Brain pericyte (primary cell): ENCODE results near the gene TSTD2.
"Not testable (repeated sequence)": the region's sequence is repeated elsewhere in the genome, so short reads cannot be mapped to it uniquely, and the experiment has no call there.

Experiments used
- DNase-seq: peaks from one replicate; pipeline ENCODE4 v3.0.0-alpha.2; 2012; ENCODE audit warnings: low read depth, low spot score

The TSTD2 gene

DNA sequence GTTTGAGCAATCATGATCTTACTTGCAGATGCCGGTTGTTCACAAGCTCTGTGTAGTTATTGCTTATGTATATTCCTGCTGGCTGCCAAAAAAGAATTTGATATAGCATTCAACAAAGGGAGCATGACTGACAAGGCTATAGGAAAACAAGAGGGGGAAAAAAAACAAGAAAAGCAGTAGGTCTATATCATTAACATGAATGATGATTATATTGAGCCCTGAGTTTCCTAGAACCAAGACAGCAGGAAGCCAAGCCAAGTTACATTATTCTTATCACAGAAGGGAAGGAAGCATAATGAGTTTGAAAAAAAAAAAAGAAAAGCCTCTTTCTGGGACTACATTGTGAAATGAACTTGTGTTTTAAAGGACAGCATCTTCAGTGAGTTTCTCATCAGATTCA is 41.0 kb downstream of the TSTD2 start:
- DNase-seq: no peak

DNA sequence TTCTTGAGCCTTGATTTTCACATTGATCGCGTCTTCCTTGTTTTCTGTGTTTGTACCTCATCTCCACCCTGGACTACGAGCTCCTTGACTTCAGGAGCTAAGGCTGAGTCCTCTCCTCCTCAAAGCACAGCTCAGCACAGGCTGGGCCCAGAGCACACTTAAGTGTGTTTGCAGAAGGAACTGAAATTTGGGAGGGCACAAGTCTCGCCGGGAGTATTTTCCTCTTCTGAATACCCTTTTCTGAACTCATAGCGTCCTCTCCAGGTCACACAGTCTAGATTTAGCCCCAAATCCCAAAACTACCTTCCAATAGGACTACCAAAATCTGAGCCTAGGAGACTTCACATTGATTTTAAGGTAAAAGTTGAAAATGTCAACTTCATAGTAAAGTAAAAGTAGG is 41.6 kb downstream of the TSTD2 start:
- no peak for DNase-seq

DNA sequence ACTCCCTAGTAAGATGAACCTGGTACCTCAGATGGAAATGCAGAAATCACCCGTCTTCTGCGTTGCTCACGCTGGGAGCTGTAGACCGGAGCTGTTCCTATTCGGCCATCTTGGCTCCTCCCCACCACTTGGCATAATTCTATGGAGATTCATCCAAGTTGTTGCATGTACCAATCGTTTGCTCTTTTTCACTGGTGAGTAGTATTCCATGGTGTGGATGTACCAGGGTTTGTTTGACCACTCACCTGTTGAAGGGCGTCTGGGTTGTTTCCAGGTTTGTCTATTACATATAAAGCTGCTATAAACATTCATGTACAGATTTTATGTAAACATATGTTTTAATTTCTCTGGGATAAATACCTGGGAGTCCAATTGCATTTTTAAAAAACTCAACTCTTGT is 46.3 kb downstream of the TSTD2 start:
- DNase-seq: not testable (repeated sequence)

DNA sequence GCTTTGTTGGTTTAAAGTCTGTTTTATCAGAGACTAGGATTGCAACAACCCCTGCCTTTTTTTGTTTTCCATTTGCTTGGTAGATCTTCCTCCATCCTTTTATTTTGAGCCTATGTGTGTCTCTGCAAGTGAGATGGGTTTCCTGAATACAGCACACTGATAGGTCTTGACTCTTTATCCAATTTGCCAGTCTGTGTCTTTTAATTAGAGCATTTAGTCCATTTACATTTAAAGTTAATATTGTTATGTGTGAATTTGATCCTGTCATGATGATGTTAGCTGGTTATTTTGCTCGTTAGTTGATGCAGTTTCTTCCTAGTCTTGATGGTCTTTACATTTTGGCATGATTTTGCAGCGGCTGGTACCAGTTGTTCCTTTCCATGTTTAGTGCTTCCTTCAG is 48.4 kb downstream of the TSTD2 start:
- not testable (repeated sequence) for DNase-seq

DNA sequence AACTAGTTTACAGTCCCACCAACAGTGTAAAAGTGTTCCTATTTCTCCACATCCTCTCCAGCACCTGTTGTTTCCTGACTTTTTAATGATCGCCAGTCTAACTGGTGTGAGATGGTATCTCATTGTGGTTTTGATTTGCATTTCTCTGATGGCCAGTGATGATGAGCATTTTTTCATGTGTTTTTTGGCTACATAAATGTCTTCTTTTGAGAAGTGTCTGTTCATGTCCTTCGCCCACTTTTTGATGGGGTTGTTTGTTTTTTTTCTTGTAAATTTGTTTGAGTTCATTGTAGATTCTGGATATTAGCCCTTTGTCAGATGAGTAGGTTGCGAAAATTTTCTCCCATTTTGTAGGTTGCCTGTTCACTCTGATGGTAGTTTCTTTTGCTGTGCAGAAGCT is 51.6 kb downstream of the TSTD2 start:
- not testable (repeated sequence) for DNase-seq

DNA sequence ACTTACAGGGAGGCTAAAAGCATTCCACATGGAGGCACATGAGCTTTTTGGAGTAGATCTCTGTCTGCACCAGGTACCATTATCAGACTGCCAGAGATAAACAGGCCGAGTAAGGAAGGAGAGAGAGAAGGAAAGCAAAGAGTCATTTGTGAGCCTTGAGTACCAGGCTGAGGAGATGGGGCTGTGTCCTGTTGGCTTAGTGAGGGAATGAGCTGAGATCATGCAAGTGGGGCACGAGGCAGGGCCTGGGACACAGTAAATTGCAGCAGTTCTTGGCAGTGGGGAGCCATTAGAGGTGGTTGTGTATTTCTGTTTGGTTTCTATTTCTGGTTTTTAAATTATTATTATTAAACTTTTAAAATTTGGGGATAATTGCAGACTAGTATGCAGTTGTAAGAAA is 53.3 kb downstream of the TSTD2 start:
- no peak for DNase-seq

DNA sequence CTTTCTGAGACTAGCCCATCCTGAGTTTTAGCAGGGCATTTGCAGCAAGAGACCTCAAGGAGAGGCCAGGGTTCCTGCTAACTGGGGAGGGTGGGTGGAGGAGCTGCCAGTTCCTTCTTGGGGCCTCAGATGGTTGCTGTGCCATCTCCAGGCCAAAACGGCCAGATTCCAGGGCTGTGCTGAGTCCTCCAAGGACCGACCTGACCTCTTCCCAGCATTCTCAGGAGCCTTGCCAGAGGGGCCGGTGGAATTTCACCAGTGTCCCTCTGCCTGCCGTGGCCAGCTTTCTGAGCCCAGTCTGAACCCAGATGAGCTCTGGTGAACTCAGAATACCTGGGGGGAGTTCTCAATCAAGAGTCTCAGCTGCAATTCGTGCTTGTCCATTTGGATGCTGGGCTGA is 54.3 kb downstream of the TSTD2 start:
- DNase-seq: no peak

DNA sequence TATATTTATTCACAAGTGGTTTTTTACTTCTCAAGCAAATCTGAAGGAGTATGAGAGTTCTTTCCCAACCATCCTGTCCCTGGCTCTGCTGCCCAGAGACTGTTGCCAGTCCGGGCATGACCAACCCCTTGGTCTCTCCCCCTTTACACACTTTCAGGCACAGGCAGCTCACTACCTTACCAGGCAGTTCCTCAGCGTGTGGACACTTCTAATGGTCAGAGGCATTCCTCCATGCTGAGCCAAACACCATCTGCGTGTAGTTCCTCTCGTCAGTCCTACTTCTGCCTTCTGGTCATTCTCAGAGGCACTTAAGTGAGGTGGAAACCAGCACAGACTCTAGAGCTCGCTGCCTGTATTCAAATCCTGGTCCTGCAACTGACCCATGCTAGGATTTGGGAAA is 56.1 kb downstream of the TSTD2 start:
- no peak for DNase-seq

DNA sequence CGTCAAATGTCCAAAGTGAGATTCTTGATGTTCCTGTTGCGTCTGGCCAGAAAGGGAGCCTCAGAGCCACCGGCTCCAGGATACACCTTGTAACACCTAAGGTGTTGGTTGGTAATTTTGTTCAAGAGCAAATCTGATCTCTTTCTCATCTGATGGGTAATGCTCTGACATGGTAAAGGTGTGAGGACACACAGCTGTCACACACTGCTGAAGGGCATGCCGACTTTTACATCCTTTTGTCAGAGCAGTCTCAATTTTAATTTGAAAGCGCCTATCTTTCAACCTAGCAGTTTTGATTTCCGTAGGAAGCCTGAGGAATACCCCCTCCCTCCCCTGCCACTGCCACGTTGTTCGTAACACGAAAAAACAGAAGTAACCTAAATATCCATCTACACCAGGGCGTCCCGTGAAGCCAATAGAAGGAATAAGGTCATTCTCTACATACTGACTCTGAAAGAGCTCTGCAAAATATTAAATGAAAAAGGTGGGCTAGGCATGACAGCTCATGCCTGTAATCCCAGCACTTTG is 57.4 kb downstream of the TSTD2 start:
- no peak for DNase-seq

DNA sequence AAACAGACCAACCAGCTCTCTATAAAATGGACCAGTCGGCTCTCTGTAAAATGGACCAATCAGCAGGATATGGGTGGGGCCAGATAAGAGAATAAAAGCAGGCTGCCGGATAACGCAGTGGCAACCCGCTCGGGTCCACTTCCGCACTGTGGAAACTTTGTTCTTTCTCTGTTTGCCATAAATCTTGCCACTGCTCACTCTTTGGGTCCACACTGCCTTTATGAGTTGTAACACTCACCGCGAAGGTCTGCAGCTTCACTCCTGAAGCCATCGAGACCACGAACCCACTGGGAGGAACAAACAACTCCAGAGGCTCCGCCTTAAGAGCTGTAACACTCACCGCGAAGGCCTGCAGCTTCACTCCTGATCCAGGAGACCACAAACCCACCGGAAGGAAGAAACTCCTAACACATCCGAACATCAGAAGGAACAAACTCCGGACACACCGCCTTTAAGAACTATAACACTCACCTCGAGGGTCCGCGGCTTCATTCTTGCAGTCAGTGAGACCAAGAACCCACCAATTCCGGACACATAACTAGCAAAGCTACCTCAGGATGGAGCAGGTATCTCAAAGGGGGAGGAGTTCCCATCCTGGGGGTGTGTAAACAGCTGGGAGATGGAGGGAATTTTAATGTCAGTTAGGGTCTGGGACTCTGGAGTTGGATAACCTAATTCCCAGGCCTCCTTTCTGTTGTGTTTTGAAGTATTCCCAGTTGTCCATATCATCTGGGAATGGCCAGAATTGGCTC is 58.1 kb downstream of the TSTD2 start:
- DNase-seq: not testable (repeated sequence)

DNA sequence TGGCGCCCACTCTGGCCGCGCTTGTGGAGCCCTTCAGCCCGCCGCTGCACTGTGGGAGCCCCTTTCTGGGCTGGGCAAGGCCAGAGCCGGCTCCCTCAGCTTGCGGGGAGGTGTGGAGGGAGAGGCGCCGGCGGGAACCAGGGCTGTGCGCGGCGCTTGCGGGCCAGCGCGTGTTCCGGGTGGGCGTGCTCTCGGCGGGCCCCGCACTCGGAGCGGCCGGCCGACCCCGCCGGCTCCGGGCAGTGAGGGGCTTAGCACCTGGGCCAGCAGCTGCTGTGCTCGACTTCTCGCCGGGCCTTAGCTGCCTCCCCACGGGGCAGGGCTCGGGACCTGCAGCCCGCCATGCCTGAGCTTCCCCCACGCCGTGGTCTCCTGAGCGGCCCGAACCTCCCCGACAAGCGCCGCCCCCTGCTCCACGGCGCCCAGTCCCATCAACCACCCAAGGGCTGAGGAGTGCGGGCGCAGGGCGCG is 59.0 kb downstream of the TSTD2 start:
- not testable (repeated sequence) for DNase-seq

DNA sequence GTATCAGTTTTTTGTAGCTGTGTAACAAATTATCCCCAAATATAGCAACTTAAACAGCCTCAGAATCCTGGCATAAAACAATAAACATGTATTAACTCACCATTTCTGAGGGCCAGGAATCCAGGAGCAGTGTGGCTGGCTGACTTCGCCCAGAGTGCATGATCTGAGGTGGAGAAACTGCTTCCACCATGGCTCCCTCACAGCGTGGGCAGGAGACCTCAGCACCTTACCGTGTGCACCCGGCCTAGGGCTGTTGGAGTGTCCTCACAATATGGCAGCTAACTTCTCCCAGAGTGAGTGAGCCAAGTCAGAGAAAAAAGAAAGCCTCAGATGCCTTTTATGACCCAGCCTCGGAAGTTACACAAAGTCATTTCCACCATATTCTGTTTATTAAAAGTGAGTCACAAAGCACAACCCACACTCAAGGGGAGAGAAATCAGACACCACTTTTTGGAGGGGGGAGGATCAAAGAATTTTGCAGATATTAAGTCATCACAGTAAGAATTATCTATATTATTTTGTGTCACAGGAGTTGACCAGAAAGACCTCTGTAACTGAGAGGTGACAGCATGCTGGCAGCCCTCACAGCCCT is 59.6 kb downstream of the TSTD2 start:
- DNase-seq: no peak

DNA sequence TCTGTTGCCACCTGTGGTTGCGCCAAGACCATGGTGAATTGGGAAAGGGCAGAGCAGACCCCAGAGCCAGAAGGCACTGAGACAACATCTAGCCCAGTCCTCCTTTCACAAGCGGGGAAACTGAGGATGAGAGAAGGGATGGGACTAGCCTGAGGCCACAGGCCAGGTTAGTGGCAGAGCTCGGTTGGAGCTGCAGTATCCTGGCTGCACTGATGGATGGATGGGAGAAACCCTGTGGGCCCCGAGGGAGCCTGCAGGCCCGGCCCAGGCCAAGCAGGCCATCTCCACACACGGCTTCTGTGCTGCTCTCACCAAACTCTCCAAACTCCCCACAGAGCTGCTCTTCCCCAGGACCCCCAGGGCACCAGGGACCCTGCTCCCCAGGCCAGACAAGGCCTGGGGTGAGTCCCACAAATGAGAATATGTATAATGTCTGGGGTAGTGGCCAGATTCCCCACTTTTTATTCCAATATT is 60.2 kb downstream of the TSTD2 start:
- DNase-seq: no peak

DNA sequence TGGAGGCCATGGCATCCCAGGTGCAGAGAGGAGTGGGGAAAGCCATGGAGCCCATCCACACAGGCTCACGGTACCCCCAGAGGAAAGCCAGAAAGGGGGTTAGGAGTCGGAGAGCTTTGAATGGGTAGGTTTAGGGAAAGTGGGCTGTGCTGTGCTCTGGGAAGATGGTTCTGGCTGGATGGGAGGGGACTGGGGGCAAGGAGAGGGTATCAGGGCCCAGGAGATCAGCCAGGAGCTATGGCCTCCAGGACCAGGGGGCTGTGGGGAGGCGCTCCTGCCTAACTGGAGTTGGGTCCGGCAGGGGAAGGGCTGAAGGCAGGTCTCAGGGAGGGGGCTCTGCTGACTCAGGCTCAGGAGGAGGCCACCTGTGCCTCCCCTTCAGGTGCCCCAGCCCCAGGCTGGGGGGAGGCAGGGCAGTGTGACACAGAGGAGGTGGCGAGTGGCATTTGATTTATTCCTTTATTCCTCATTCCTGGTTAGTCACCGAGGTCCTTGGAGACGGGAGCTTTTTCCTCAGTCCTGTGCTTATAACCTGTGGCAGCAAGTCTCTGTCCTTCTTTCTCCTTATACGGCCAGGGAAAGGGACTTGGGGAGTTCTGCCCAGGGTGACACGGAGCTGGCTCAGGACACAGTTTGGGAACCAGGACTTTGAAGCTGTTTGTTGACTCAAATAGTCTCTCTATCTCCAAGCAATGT is 60.8 kb downstream of the TSTD2 start:
- DNase-seq: no peak

DNA sequence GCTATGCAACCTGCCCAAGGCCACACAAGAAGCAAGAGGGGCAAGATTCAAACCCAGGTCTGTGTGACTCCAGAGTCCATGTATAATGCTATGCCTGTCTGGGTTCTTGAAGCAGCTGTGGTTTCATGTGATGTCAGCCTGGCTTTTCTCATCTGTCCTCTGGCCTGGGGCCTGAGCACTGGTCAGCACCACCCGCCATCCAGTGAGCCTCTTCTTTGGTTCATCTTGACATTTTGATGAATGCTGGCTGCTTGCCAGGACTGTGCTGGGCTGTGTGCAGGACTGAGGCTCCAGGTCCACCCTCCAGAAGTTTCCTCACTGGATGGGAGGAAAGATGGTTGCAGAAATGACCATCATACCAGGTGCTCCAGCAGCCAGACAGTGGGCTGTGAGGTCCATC is 61.5 kb downstream of the TSTD2 start:
- no peak for DNase-seq

DNA sequence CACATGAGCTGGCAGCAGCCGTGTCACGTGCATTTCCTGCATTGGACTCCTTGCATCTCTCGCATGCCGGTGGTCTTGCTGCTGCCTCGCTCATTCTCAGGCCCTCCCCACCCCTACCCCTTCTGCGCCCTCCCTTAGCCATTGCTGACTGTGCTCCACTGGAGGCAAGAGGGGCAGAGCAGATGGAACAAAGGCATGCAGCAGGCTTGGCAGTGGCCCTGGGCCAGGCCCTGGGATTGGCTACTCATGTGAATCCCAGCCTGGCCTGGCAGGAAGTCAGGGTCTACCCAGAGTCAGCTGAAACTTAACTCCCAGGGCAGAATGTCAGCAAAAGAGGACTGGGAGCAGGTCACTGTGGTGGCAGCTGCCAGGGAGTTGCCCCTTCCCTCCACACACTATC is 62.3 kb downstream of the TSTD2 start:
- DNase-seq: no peak

DNA sequence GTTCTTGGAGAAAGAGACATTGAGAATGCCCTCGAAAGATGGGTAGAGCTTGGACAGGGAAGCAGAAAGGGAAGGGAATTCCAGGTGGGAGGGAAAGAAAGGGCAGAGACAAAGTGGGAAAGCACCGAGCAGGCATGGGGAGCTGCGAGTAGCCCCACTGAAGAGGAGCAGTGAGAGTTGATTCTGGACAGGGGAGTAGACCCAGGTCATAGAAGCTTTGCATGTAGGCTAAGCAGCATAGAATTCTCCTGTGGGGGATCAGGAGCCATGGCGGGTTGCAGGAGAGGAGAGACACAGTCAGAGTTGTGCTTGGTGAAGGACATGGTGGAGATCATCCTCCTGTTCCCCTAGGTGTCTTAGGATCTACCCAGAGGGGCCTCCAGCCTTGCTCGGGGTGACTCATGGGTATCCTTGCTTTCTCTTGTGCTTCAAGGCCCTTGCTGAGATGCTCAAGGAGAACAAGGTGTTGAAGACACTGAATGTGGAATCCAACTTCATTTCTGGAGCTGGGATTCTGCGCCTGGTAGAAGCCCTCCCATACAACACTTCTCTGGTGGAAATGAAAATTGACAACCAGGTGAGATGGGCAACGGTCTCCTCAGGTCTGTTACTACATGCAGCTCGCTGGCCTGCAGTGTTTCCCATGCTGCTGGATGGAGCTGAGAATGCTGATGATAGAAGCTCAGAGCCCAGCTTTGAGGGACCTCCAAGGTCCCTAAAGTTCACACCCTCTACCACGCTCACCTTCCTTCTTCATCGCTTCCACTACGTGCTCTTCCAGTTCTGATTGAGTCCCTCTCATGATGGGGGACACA is 64.5 kb downstream of the TSTD2 start:
- DNase-seq: no peak

DNA sequence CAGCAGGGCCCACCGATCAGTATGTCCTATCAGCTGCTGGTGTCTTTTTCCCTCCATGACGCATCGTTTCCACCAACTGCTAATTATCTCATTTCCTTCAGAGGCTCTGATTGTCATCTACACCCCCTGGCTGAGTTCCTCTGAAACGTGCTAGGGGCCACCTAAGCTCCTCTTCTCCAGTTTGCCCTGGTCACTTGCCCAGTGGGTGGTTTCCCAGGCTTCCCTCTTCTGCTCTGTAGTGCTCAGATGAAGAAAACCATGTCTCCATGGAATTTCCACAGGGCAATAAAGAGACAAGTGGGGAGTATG is 65.3 kb downstream of the TSTD2 start:
- DNase-seq: no peak

DNA sequence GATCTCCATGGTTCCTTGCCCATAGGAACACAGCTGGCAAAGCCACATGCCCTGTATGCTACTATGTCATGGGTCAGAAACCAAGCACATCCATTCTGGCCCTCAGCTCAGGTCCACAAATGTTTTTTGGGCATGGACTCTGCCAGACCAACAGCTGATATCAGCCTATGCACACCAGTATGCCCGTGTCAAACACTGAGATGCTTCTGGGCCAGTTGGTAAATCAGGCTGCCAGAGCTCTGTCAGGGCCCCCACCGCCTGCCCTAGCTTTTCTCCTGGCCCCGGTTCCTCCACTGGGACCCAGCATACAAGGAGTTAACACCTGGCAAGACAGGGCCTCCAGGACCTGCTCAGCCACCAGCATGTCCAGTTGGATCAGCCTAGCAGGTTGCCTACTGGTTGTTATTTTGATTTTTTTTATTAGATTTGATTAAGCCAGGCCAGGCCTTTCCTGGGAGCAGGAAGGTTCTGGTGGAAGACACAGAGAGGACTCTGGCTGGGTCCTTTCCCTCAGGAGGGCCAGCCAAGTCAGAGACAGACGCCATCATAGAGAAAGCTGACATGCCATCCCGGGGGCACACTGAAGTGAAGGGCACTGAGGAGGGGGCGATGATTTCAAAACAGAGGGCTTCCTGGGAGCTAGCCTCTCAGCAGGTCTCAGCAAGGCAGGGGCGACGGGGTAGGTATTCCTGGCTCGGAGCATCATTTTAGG is 65.8 kb downstream of the TSTD2 start:
- no peak for DNase-seq

DNA sequence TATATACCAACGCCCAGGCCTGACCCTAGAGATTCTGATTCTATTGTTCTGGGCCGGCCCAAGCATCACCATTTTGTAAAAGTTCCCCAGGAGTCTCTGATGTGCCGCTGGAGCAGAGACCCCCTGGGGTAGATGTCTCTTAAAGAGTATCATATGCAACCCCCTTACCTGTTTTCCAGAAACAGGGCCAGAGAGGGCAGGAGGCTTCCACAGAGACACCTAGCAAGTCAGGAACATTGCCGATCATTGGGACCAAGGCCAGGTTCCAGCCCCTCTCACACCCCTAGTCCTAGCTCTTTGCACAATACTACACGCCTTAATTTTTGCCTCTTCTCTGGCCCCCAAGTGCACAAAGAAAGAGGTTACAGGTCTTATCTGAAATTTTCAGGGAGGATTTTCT is 67.9 kb downstream of the TSTD2 start:
- DNase-seq: no peak
